ENCODE results near the gene RNF112.

RNF112 gene

DNA sequence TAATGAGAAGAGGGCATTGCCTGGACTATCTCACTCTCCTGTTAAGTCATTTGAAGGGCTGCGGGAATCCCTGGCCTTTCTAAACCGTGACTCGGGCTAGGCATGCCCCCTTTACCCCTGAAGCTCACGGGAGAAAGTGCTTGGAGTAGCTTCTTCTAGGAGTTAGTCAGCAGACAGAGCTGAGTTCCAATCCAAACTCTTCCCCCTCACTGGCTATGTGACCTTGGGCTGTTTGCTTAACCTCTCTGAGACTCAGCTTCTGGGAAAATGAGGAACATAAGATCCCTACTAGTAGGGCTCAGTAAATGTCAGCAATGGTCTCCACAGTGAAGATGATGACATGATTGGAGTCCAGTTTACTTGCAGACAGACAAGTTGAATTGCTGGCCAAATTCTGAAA lies 42.8 kb upstream of the RNF112 start:
- no peak overlapping the region for H2BK15ac ChIP-seq (ENCODE audit: low read length)
- H4K91ac ChIP-seq (ENCODE audit: low read depth, low read length, poor library complexity), result no peak overlapping the region
- H3K4me1 ChIP-seq (ENCODE audit: control insufficient read depth in 2 of 2, insufficient read depth in 1 of 2, low read depth in 1 of 2, low read length in 2 of 2), result peaks cover 0 to 3% of the 10 kb centered on the region in 2 donors
- no peak overlapping the region for H3K4ac ChIP-seq (ENCODE audit: low read length)
- no peak overlapping the region for H2BK5ac ChIP-seq (ENCODE audit: low read length)
- no peak overlapping the region for H2BK120ac ChIP-seq (ENCODE audit: low read depth, low read length)
- no peak overlapping the region for H3K4me3 ChIP-seq (ENCODE audit: low read length in 2 of 2)
- no peak for DNase-seq (ENCODE audit: low spot score)
- no peaks in the 10 kb centered on the region for H3K9me3 ChIP-seq (replicated peaks in 1 of 2; ENCODE audit: control insufficient read depth in 2 of 2, insufficient read depth in 1 of 2, low read depth in 1 of 2, low read length in 2 of 2)
- H2AK5ac ChIP-seq (ENCODE audit: low read depth, low read length), result no peak overlapping the region
- no peak overlapping the region for H3K18ac ChIP-seq (ENCODE audit: low read length)
- H3K79me1 ChIP-seq (ENCODE audit: low read depth, low read length), result no peaks in the 10 kb centered on the region
- H3K36me3 ChIP-seq (replicated peaks in 1 of 2; ENCODE audit: control insufficient read depth in 2 of 2, insufficient read depth in 2 of 2, low read length in 2 of 2), result no peaks in the 10 kb centered on the region
- H3K27me3 ChIP-seq (ENCODE audit: control insufficient read depth in 3 of 3, insufficient read depth in 3 of 3, low read depth in 1 of 3, low read length in 3 of 3), result no peaks in the 10 kb centered on the region
- no peak overlapping the region for H2AFZ ChIP-seq (ENCODE audit: low read length)
- no peak overlapping the region for H3K9ac ChIP-seq (ENCODE audit: low read depth, low read length, poor library complexity)
- no CpG with 5 or more reads among the region's 4 CpGs for whole genome bisulfite sequencing, 2 donors (ENCODE audit: extremely low coverage in 2 of 2, insufficient read length in 2 of 2, insufficient replicate concordance in 1 of 2)
- H3K27ac ChIP-seq (replicated peaks; ENCODE audit: low read length), result no peak overlapping the region
- no peak overlapping the region for H2BK12ac ChIP-seq (ENCODE audit: low read length)
- no peak overlapping the region for H3K4me2 ChIP-seq (ENCODE audit: insufficient read depth, low read length, poor library complexity, severe bottlenecking)
- no peak overlapping the region for H3K14ac ChIP-seq (ENCODE audit: low read length)
- H3K23ac ChIP-seq (ENCODE audit: low read depth, low read length, poor library complexity), result no peak overlapping the region
- no peak overlapping the region for H4K8ac ChIP-seq (ENCODE audit: low read depth, low read length)

GRCh38 chr17:19369107-19369778 lies 41.8 kb upstream of the RNF112 start:
- no peak overlapping the region for H2BK12ac ChIP-seq (ENCODE audit: low read length)
- H3K18ac ChIP-seq (ENCODE audit: low read length), result no peak overlapping the region
- H3K4me1 ChIP-seq (ENCODE audit: control insufficient read depth in 2 of 2, insufficient read depth in 1 of 2, low read depth in 1 of 2, low read length in 2 of 2), result peaks cover 0 to 3% of the 10 kb centered on the region in 2 donors
- H3K4ac ChIP-seq (ENCODE audit: low read length), result no peak overlapping the region
- H3K27ac ChIP-seq (replicated peaks; ENCODE audit: low read length), result no peak overlapping the region
- H2BK15ac ChIP-seq (ENCODE audit: low read length), result no peak overlapping the region
- no peak overlapping the region for H2AFZ ChIP-seq (ENCODE audit: low read length)
- H3K36me3 ChIP-seq (replicated peaks in 1 of 2; ENCODE audit: control insufficient read depth in 2 of 2, insufficient read depth in 2 of 2, low read length in 2 of 2), result no peaks in the 10 kb centered on the region
- no peak overlapping the region for H2BK5ac ChIP-seq (ENCODE audit: low read length)
- H3K4me3 ChIP-seq (ENCODE audit: low read length in 2 of 2), result no peak overlapping the region
- H3K9ac ChIP-seq (ENCODE audit: low read depth, low read length, poor library complexity), result no peak overlapping the region
- H3K14ac ChIP-seq (ENCODE audit: low read length), result no peak overlapping the region
- no CpG with 5 or more reads among the region's 16 CpGs for WGBS, 2 donors (ENCODE audit: extremely low coverage in 2 of 2, insufficient read length in 2 of 2, insufficient replicate concordance in 1 of 2)
- H3K79me1 ChIP-seq (ENCODE audit: low read depth, low read length), result no peaks in the 10 kb centered on the region
- H3K4me2 ChIP-seq (ENCODE audit: insufficient read depth, low read length, poor library complexity, severe bottlenecking), result no peak overlapping the region
- no peak overlapping the region for H2AK5ac ChIP-seq (ENCODE audit: low read depth, low read length)
- H4K91ac ChIP-seq (ENCODE audit: low read depth, low read length, poor library complexity), result no peak overlapping the region
- no peaks in the 10 kb centered on the region for H3K27me3 ChIP-seq (ENCODE audit: control insufficient read depth in 3 of 3, insufficient read depth in 3 of 3, low read depth in 1 of 3, low read length in 3 of 3)
- H3K23ac ChIP-seq (ENCODE audit: low read depth, low read length, poor library complexity), result no peak overlapping the region
- H3K9me3 ChIP-seq (replicated peaks in 1 of 2; ENCODE audit: control insufficient read depth in 2 of 2, insufficient read depth in 1 of 2, low read depth in 1 of 2, low read length in 2 of 2), result no peaks in the 10 kb centered on the region
- DNase-seq (ENCODE audit: low spot score), result no peak
- H2BK120ac ChIP-seq (ENCODE audit: low read depth, low read length), result no peak overlapping the region
- no peak overlapping the region for H4K8ac ChIP-seq (ENCODE audit: low read depth, low read length)

GRCh38 chr17:19369846-19370492 lies 41.1 kb upstream of the RNF112 start:
- Histone ChIP-seq H3K4ac (ENCODE audit: low read length) (no peak overlapping the region), H4K91ac (ENCODE audit: low read depth, low read length, poor library complexity) (no peak overlapping the region), H2BK12ac (ENCODE audit: low read length) (no peak overlapping the region), H3K79me1 (ENCODE audit: low read depth, low read length) (no peaks in the 10 kb centered on the region), H3K4me3 (ENCODE audit: low read length in 2 of 2) (no peak overlapping the region), H4K8ac (ENCODE audit: low read depth, low read length) (no peak overlapping the region), H3K4me1 (ENCODE audit: control insufficient read depth in 2 of 2, insufficient read depth in 1 of 2, low read depth in 1 of 2, low read length in 2 of 2) (peaks cover 0 to 3% of the 10 kb centered on the region in 2 donors), H3K27me3 (ENCODE audit: control insufficient read depth in 3 of 3, insufficient read depth in 3 of 3, low read depth in 1 of 3, low read length in 3 of 3) (no peaks in the 10 kb centered on the region), H2BK15ac (ENCODE audit: low read length) (no peak overlapping the region), H3K4me2 (ENCODE audit: insufficient read depth, low read length, poor library complexity, severe bottlenecking) (no peak overlapping the region), H3K36me3 (replicated peaks in 1 of 2; ENCODE audit: control insufficient read depth in 2 of 2, insufficient read depth in 2 of 2, low read length in 2 of 2) (peaks cover 0 to 4% of the 10 kb centered on the region in 2 donors), H3K14ac (ENCODE audit: low read length) (no peak overlapping the region), H3K9ac (ENCODE audit: low read depth, low read length, poor library complexity) (peak overlapping the region; percentile 39), H2AK5ac (ENCODE audit: low read depth, low read length) (no peak overlapping the region), H3K18ac (ENCODE audit: low read length) (no peak overlapping the region), H3K27ac (replicated peaks; ENCODE audit: low read length) (no peak overlapping the region), H2BK120ac (ENCODE audit: low read depth, low read length) (no peak overlapping the region), H3K9me3 (replicated peaks in 1 of 2; ENCODE audit: control insufficient read depth in 2 of 2, insufficient read depth in 1 of 2, low read depth in 1 of 2, low read length in 2 of 2) (no peaks in the 10 kb centered on the region), H2BK5ac (ENCODE audit: low read length) (no peak overlapping the region), H3K23ac (ENCODE audit: low read depth, low read length, poor library complexity) (no peak overlapping the region), H2AFZ (ENCODE audit: low read length) (no peak overlapping the region)
- no peak for DNase-seq (ENCODE audit: low spot score)
- WGBS, 2 donors (ENCODE audit: extremely low coverage in 2 of 2, insufficient read length in 2 of 2, insufficient replicate concordance in 1 of 2), result no CpG with 5 or more reads among the region's 12 CpGs

GRCh38 chr17:19370493-19370960 lies 40.5 kb upstream of the RNF112 start:
- H3K23ac ChIP-seq (ENCODE audit: low read depth, low read length, poor library complexity), result no peak overlapping the region
- no peak overlapping the region for H3K4me2 ChIP-seq (ENCODE audit: insufficient read depth, low read length, poor library complexity, severe bottlenecking)
- no peaks in the 10 kb centered on the region for H3K27me3 ChIP-seq (ENCODE audit: control insufficient read depth in 3 of 3, insufficient read depth in 3 of 3, low read depth in 1 of 3, low read length in 3 of 3)
- H2AK5ac ChIP-seq (ENCODE audit: low read depth, low read length), result no peak overlapping the region
- H3K14ac ChIP-seq (ENCODE audit: low read length), result no peak overlapping the region
- H2BK120ac ChIP-seq (ENCODE audit: low read depth, low read length), result no peak overlapping the region
- WGBS, 2 donors (ENCODE audit: extremely low coverage in 2 of 2, insufficient read length in 2 of 2, insufficient replicate concordance in 1 of 2), result no CpG with 5 or more reads among the region's 7 CpGs
- no peak overlapping the region for H2BK12ac ChIP-seq (ENCODE audit: low read length)
- H3K79me1 ChIP-seq (ENCODE audit: low read depth, low read length), result no peaks in the 10 kb centered on the region
- H3K4me3 ChIP-seq (ENCODE audit: low read length in 2 of 2), result no peak overlapping the region
- H3K18ac ChIP-seq (ENCODE audit: low read length), result no peak overlapping the region
- no peak overlapping the region for H3K27ac ChIP-seq (replicated peaks; ENCODE audit: low read length)
- H3K4ac ChIP-seq (ENCODE audit: low read length), result no peak overlapping the region
- H2BK15ac ChIP-seq (ENCODE audit: low read length), result no peak overlapping the region
- no peak for DNase-seq (ENCODE audit: low spot score)
- no peaks in the 10 kb centered on the region for H3K9me3 ChIP-seq (replicated peaks in 1 of 2; ENCODE audit: control insufficient read depth in 2 of 2, insufficient read depth in 1 of 2, low read depth in 1 of 2, low read length in 2 of 2)
- peak overlapping the region; percentile 39 for H3K9ac ChIP-seq (ENCODE audit: low read depth, low read length, poor library complexity)
- H3K36me3 ChIP-seq (replicated peaks in 1 of 2; ENCODE audit: control insufficient read depth in 2 of 2, insufficient read depth in 2 of 2, low read length in 2 of 2), result peaks cover 0 to 4% of the 10 kb centered on the region in 2 donors
- H4K91ac ChIP-seq (ENCODE audit: low read depth, low read length, poor library complexity), result no peak overlapping the region
- H3K4me1 ChIP-seq (ENCODE audit: control insufficient read depth in 2 of 2, insufficient read depth in 1 of 2, low read depth in 1 of 2, low read length in 2 of 2), result peaks cover 0 to 3% of the 10 kb centered on the region in 2 donors
- no peak overlapping the region for H2BK5ac ChIP-seq (ENCODE audit: low read length)
- no peak overlapping the region for H2AFZ ChIP-seq (ENCODE audit: low read length)
- no peak overlapping the region for H4K8ac ChIP-seq (ENCODE audit: low read depth, low read length)

Measured in neuronal stem cell (in vitro differentiated cells).